GM10266 (cell line): ENCODE data around the gene CCL18.

Source experiments
- DNase-seq: peaks from one replicate; pipeline ENCODE4 v3.0.0; 2012; ENCODE audit errors: extremely low spot score
- TF ChIP-seq, protein P1 (sequence below): IDR thresholded peaks from 2 replicates; pipeline ENCODE4 v1.5.1; 2012; ENCODE audit warnings: mild to moderate bottlenecking, low read depth; ENCODE audit not compliant: control insufficient read depth, insufficient read depth; ENCODE audit errors: missing control alignments

Gene CCL18

GRCh38 chr17:36030956-36031355 lies 33.1 kb upstream of the CCL18 start:
- no peak for DNase-seq
- TF ChIP-seq, protein P1, sequence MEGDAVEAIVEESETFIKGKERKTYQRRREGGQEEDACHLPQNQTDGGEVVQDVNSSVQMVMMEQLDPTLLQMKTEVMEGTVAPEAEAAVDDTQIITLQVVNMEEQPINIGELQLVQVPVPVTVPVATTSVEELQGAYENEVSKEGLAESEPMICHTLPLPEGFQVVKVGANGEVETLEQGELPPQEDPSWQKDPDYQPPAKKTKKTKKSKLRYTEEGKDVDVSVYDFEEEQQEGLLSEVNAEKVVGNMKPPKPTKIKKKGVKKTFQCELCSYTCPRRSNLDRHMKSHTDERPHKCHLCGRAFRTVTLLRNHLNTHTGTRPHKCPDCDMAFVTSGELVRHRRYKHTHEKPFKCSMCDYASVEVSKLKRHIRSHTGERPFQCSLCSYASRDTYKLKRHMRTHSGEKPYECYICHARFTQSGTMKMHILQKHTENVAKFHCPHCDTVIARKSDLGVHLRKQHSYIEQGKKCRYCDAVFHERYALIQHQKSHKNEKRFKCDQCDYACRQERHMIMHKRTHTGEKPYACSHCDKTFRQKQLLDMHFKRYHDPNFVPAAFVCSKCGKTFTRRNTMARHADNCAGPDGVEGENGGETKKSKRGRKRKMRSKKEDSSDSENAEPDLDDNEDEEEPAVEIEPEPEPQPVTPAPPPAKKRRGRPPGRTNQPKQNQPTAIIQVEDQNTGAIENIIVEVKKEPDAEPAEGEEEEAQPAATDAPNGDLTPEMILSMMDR: no peak

DNA sequence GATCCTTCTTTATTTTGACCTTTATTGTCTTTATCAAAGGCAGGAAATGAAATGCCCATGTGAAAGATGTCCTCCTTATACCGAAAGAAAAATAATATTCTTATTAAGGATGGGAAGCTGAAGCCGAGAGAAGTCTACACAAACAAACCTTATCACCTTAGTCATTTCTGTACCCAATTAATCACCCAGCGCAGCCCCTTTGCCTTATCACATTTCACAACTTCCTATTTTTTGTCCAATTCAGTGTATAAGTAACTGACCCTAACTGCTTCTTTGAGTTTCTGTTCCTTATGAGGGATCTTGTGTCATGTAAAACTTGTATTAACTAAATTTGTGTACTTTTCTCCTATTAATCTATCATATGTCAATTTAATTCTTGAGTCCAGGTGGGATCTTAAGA lies 29.9 kb upstream of the CCL18 start:
- DNase-seq: no peak
- TF ChIP-seq, protein P1: no peak

GRCh38 chr17:36036235-36036634 lies 27.8 kb upstream of the CCL18 start:
- TF ChIP-seq, protein P1: no peak
- no peak for DNase-seq

DNA sequence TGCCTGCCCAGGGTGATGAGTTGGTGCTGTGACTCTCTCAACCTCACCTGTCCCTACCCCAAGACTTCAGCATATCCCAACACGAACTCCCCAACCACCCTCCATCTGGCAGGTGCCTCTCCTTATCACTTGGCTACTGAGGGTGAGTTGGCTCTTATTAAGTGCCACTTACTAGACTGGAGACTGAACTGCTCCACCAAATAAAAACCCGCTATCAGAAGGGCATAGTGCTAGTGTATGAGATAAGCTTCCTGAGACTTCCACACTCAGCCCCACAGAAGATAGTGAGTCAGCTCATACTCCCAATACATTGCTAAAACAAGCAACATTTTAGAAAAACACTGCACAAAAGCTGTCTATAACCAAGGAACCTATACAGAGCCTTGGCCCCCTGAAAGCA lies 16.0 kb upstream of the CCL18 start:
- TF ChIP-seq, protein P1: no peak
- DNase-seq: no peak

DNA sequence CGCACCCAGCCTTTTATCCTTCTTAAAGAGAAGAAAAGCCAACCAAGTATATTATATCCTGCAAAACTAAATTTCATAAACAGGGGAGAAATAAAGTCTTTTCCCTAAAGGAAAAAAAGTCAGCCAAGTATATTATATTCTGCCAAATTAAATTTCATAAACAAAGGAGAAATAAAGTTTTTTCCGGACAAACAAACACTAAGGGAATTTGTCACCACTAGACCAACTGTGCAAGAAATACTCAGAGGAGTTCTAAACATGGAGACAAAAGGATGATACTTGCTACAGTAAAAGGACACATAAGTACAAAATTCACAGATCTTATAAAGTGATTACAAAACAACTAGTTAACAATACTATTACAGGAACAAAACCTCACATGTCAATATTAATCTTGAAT lies 14.4 kb upstream of the CCL18 start:
- no peak for DNase-seq
- TF ChIP-seq, protein P1: no peak

- DNase-seq: no peak
- TF ChIP-seq, protein P1: no peak
Measured at GRCh38 chr17:36055171-36055570, 8.9 kb upstream of the CCL18 start.

DNA sequence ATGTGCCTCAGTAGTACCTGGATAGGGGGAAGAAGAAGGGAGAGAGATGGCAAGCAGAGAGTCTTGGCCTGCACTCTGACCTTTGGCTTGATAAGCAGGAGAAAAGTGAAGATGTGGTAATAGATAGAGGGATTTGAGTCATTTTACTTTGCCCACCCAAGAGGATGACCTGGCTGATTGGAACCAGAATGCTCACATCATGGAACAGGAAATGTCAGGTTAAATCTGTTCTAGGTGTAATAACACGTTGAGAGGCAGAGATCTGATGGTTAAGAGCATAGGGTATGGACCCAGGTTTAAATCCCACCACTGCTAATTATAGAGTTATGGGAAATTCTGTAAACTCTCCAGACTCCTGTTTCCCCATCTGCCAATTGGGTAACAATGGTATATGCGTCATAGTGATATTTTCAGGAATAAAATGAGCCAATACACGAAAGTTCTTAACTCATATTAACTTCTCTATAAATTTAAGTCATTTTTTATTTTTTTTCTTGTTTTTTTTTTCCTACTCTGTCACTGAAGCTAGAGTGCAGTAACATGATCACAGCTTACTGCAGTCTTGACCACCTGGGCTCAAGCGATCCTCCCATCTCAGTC lies 8.1 kb upstream of the CCL18 start:
- no peak for DNase-seq
- TF ChIP-seq, protein P1: no peak
